T-helper 17 cell (primary cell): ENCODE results near the gene TCL1B. TPM values are rescaled to one million over a fixed set of nuclear protein-coding genes. Genes with fewer than 3 reads are reported as not detected.
"Not testable (repeated sequence)": the region's sequence is repeated elsewhere in the genome, so short reads cannot be mapped to it uniquely, and the experiment has no call there.

Experiments
- ATAC-seq: fragments of 150-1000 bp; cut with Tn5 transposase; 2 replicates; pipeline ENCODE4 v1.10.0; 2021; ENCODE audit warnings: mild to moderate bottlenecking, moderate library complexity
- DNase-seq, 3 donors: peaks; one replicate each; pipeline versions ENCODE4 v3.0.0 to v3.0.0-alpha.2; 2020 to 2021
- H3K9me3 ChIP-seq: one replicate; pipeline ENCODE4 v1.7.0; 2013; ENCODE audit warnings: low read length, mild to moderate bottlenecking; ENCODE audit not compliant: control insufficient read depth, poor library complexity, severe bottlenecking
- H3K27ac Mint-ChIP-seq: one replicate; pipeline ENCODE4 v1.8.0; 2022; ENCODE audit warnings: mild to moderate bottlenecking, moderate library complexity, mixed read lengths
- H3K27me3 Mint-ChIP-seq: one replicate; pipeline ENCODE4 v1.8.0; 2022; ENCODE audit warnings: mixed read lengths
- H3K36me3 Mint-ChIP-seq: one replicate; pipeline ENCODE4 v1.8.0; 2022; ENCODE audit warnings: low read depth, mixed read lengths
- H3K4me1 Mint-ChIP-seq: one replicate; pipeline ENCODE4 v1.8.0; 2022; ENCODE audit warnings: mild to moderate bottlenecking, mixed read lengths
- H3K4me3 Mint-ChIP-seq: one replicate; pipeline ENCODE4 v1.8.0; 2022; ENCODE audit warnings: mild to moderate bottlenecking, moderate library complexity, mixed read lengths
- total RNA-seq, 4 donors: library from RNA in 2 of 4; stranded (reverse) in 2 of 4; gene quantifications; one replicate each; pipeline ENCODE4 v1.2.3 and lab custom pipeline; 2022 to 2026

TCL1B gene
- total RNA-seq, 2 donors from 2014 or later: not detected

- ATAC-seq (no peak), DNase-seq (no peak)
- no peaks in the 10 kb centered on the region for H3K9me3 ChIP-seq
- Mint-ChIP-seq H3K36me3 (peaks cover 2% of the 10 kb centered on the region), H3K27ac (no peak overlapping the region), H3K4me1 (peaks cover 3% of the 10 kb centered on the region), H3K27me3 (peaks cover 28% of the 10 kb centered on the region), H3K4me3 (no peak overlapping the region)
Observed at GRCh38 chr14:95659990-95660385, 26.2 kb upstream of the TCL1B start.

DNA sequence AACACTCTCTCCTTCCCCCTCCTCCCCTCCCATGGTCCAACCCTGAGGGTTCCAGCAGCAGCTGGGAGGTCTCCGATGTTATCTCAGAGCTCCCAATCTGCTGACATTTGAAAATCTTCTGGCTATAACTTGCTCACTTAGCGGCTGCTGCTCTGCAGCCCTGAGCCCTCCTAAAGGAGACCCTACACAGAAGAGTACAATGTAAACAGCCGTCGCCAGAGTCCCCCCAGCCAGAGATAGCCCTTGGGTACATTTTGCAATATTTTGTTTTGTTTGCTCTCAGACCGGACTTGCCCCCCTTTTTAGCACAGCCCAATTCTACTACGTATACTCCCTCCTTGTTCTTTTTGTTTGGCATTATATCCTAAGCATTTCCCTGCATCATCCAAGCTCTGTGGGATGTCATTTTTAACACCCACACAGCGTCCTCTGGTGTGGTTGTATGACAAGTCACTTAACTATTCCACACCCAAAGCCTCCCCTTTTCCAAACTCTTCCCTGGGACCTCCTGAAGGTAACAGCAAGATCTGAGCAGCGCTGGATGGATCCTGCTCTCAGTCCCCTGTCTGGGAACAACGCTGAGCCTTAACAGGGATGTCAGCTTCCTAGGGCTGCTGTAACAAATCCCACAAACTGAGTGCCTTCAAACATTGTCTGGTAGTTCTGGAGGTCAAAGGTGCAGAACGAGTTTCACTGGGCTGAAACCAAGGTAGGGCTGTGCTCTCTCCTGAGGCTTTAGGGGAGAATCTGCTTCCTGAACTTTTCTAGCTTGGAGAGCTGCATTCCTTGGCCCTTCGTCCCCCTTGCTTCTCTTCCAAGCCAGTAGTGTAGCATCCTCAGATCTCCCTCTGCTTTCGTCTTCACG lies 25.3 kb upstream of the TCL1B start:
- H3K9me3 ChIP-seq: no peaks in the 10 kb centered on the region
- Mint-ChIP-seq H3K4me1 (peaks cover 3% of the 10 kb centered on the region), H3K4me3 (no peak overlapping the region), H3K27ac (no peak overlapping the region), H3K27me3 (peaks cover 29% of the 10 kb centered on the region), H3K36me3 (peaks cover 2% of the 10 kb centered on the region)
- ATAC-seq: no peak
- no peak for DNase-seq

GRCh38 chr14:95662376-95663186 lies 23.6 kb upstream of the TCL1B start:
- Mint-ChIP-seq H3K27me3 (peaks cover 29% of the 10 kb centered on the region), H3K4me1 (peaks cover 3% of the 10 kb centered on the region), H3K27ac (no peak overlapping the region), H3K4me3 (no peak overlapping the region), H3K36me3 (peaks cover 2% of the 10 kb centered on the region)
- ATAC-seq: no peak
- DNase-seq: no peak
- H3K9me3 ChIP-seq: no peaks in the 10 kb centered on the region

- peaks cover 2% of the 10 kb centered on the region for H3K36me3 Mint-ChIP-seq
Observed at GRCh38 chr14:95663226-95663797, 22.9 kb upstream of the TCL1B start.

GRCh38 chr14:95664066-95664465 lies 22.2 kb upstream of the TCL1B start:
- no peak for ATAC-seq
- no peaks in the 10 kb centered on the region for H3K9me3 ChIP-seq
- no peak overlapping the region for H3K27ac Mint-ChIP-seq
- no peak overlapping the region for H3K4me3 Mint-ChIP-seq
- H3K4me1 Mint-ChIP-seq: peaks cover 3% of the 10 kb centered on the region
- peaks cover 2% of the 10 kb centered on the region for H3K36me3 Mint-ChIP-seq
- no peak for DNase-seq
- peaks cover 40% of the 10 kb centered on the region for H3K27me3 Mint-ChIP-seq

More at GRCh38 chr14:95663226-95663797, 22.9 kb upstream of the TCL1B start:
- peaks cover 34% of the 10 kb centered on the region for H3K27me3 Mint-ChIP-seq
- ATAC-seq (no peak), DNase-seq (no peak)
- H3K4me3 Mint-ChIP-seq: no peak overlapping the region
- H3K27ac Mint-ChIP-seq: no peak overlapping the region
- H3K9me3 ChIP-seq: no peaks in the 10 kb centered on the region
- peaks cover 3% of the 10 kb centered on the region for H3K4me1 Mint-ChIP-seq

- no peak overlapping the region for H3K27ac Mint-ChIP-seq
- DNase-seq (no peak), ATAC-seq (no peak)
- H3K36me3 Mint-ChIP-seq: peaks cover 2% of the 10 kb centered on the region
- peaks cover 3% of the 10 kb centered on the region for H3K4me1 Mint-ChIP-seq
- H3K4me3 Mint-ChIP-seq: no peak overlapping the region
- no peaks in the 10 kb centered on the region for H3K9me3 ChIP-seq
- H3K27me3 Mint-ChIP-seq: peaks cover 41% of the 10 kb centered on the region
Observed at GRCh38 chr14:95664546-95664945, 21.7 kb upstream of the TCL1B start.

- not testable (repeated sequence) for H3K27ac Mint-ChIP-seq, H3K36me3 Mint-ChIP-seq, DNase-seq, ATAC-seq, H3K4me3 Mint-ChIP-seq, H3K9me3 ChIP-seq, H3K4me1 Mint-ChIP-seq
- H3K27me3 Mint-ChIP-seq: peaks cover 48% of the 10 kb centered on the region
Observed at GRCh38 chr14:95665530-95665929, 20.7 kb upstream of the TCL1B start.

GRCh38 chr14:95666450-95666849 lies 19.8 kb upstream of the TCL1B start:
- Mint-ChIP-seq H3K36me3 (peaks cover 2% of the 10 kb centered on the region), H3K27me3 (peaks cover 49% of the 10 kb centered on the region), H3K4me3 (no peak overlapping the region), H3K4me1 (peaks cover 3% of the 10 kb centered on the region), H3K27ac (no peak overlapping the region)
- DNase-seq: no peak
- ATAC-seq: no peak
- no peaks in the 10 kb centered on the region for H3K9me3 ChIP-seq

GRCh38 chr14:95667249-95667693 lies 19.0 kb upstream of the TCL1B start:
- Mint-ChIP-seq H3K36me3 (peaks cover 2% of the 10 kb centered on the region), H3K27ac (no peak overlapping the region), H3K4me3 (no peak overlapping the region), H3K4me1 (peaks cover 1% of the 10 kb centered on the region), H3K27me3 (peaks cover 47% of the 10 kb centered on the region)
- ATAC-seq (no peak), DNase-seq (no peak)
- no peaks in the 10 kb centered on the region for H3K9me3 ChIP-seq

DNA sequence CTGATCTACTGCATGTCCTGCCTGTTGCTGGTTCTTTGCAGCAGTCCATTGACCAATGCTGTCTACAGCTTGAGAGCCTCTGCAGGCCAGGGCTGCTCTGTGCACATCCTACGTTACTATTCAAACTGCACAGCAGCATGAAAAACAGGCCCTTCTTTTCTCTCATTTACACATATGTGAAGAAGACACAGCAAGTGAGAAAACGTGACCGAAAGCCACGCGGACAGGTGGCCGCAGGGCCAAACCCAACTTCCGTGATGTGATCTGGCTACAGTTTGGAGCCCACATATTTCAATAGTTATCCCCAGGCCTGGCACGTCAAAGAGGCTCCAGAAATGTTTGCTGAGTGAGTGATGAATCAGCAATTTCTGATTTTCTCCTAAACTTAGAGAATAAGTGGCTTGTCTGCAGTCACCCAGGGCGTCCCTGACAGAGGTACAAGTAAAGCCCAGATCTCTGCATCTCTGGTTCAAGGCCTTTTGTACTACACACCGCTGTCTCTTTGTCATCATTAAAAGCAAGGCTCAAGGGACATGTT lies 17.9 kb upstream of the TCL1B start:
- Mint-ChIP-seq H3K27ac (no peak overlapping the region), H3K27me3 (peaks cover 47% of the 10 kb centered on the region), H3K36me3 (peaks cover 3% of the 10 kb centered on the region), H3K4me3 (no peak overlapping the region), H3K4me1 (no peaks in the 10 kb centered on the region)
- H3K9me3 ChIP-seq: no peaks in the 10 kb centered on the region
- no peak for DNase-seq
- ATAC-seq: no peak

GRCh38 chr14:95674613-95675012 lies 11.6 kb upstream of the TCL1B start:
- H3K36me3 Mint-ChIP-seq: peaks cover 8% of the 10 kb centered on the region
- DNase-seq (no peak), ATAC-seq (no peak)
- H3K27ac Mint-ChIP-seq: no peak overlapping the region
- H3K9me3 ChIP-seq: no peaks in the 10 kb centered on the region
- peaks cover 66% of the 10 kb centered on the region for H3K27me3 Mint-ChIP-seq
- H3K4me3 Mint-ChIP-seq: no peak overlapping the region
- H3K4me1 Mint-ChIP-seq: peaks cover 4% of the 10 kb centered on the region

GRCh38 chr14:95675486-95675885 lies 10.7 kb upstream of the TCL1B start:
- Mint-ChIP-seq H3K27ac (no peak overlapping the region), H3K4me1 (peaks cover 4% of the 10 kb centered on the region), H3K4me3 (no peak overlapping the region), H3K27me3 (peaks cover 60% of the 10 kb centered on the region), H3K36me3 (peaks cover 8% of the 10 kb centered on the region)
- H3K9me3 ChIP-seq: no peaks in the 10 kb centered on the region
- ATAC-seq (no peak), DNase-seq (no peak)
